ENCODE measurements around the gene ARFRP1. TPM values are rescaled to one million over a fixed set of nuclear protein-coding genes. Genes with fewer than 3 reads are reported as not detected.
A peak's percentile ranks its signal among the peaks of the same experiment; 100 is the strongest.

Gene ARFRP1
- total and polyA plus RNA-seq, 2 of the 4 experiments (the other 2 are of a cell fraction), result 25.3 to 36.6 TPM

GRCh38 chr20:63680857-63681608, 26.7 kb downstream of the ARFRP1 start (continued):
- TF ChIP-seq SMC3 (IDR thresholded peaks at IDR 0.05; ENCODE audit: low read depth, low read length), result no peak

GRCh38 chr20:63680427-63680826, 27.3 kb downstream of the ARFRP1 start:
- Histone ChIP-seq H4K91ac (ENCODE audit: insufficient read depth, low read depth, low read length) (no peak overlapping the region), H3K18ac (ENCODE audit: low read depth, low read length) (no peak overlapping the region), H3K4me3 (ENCODE audit: insufficient read depth, low read depth, low read length) (no peak overlapping the region), H3K9ac (ENCODE audit: low read depth, low read length) (no peak overlapping the region), H2AK9ac (replicated peaks; ENCODE audit: low read depth, low read length, poor library complexity) (peak overlapping the region; percentile 77), H2BK5ac (ENCODE audit: low read depth, low read length, poor library complexity, severe bottlenecking) (no peak overlapping the region), H3K27me3 (ENCODE audit: control insufficient read depth, insufficient read depth, low read length) (no peaks in the 10 kb centered on the region), H3K4me1 (ENCODE audit: control insufficient read depth, insufficient read depth, low read length) (peaks cover 16% of the 10 kb centered on the region), H4K20me1 (ENCODE audit: insufficient read depth, low read length) (no peaks in the 10 kb centered on the region), H2AFZ (replicated peaks; ENCODE audit: low read length, poor library complexity) (no peak overlapping the region), H3K4ac (ENCODE audit: low read depth, low read length) (no peak overlapping the region), H3K4me2 (ENCODE audit: low read depth, low read length) (no peak overlapping the region), H3K14ac (replicated peaks; ENCODE audit: low read depth, low read length) (no peak overlapping the region), H3K9me3 (ENCODE audit: control insufficient read depth, insufficient read depth, low read length) (no peaks in the 10 kb centered on the region), H3K23ac (ENCODE audit: low read depth, low read length) (no peak overlapping the region), H3K27ac (ENCODE audit: insufficient read depth, low read length) (no peak overlapping the region), H3K36me3 (ENCODE audit: control insufficient read depth, insufficient read depth, low read length) (peaks cover 32% of the 10 kb centered on the region), H2AK5ac (ENCODE audit: low read depth, low read length) (peak overlapping the region; percentile 13; the same call in 1 of the 2 replicates), H2BK20ac (ENCODE audit: low read depth, low read length) (no peak overlapping the region), H2BK15ac (ENCODE audit: low read depth, low read length) (no peak overlapping the region), H3K9me1 (ENCODE audit: insufficient read depth, low read length) (peaks cover 13% of the 10 kb centered on the region), H3K79me1 (ENCODE audit: low read depth in 1 of 2, low read length in 2 of 2) (peaks cover 10 to 33% of the 10 kb centered on the region in 2 experiments; a peak in 3 of 4 replicates), H2BK120ac (ENCODE audit: low read depth, low read length) (no peak overlapping the region), H4K5ac (ENCODE audit: low read depth, low read length) (no peak overlapping the region), H4K8ac (ENCODE audit: low read depth in 2 of 2, low read length in 2 of 2) (no peak overlapping the region), H3K56ac (ENCODE audit: extremely low read depth, insufficient read depth, low read length) (no peak overlapping the region)
- no peak for ATAC-seq (ENCODE audit: low read depth)
- POLR2A ChIA-PET (ENCODE audit: unreplicated experiment), result no interaction called here
- no TSS peak for BruUV-seq (replicated peaks)
- CTCF ChIA-PET, result no interaction called here
- TF ChIP-seq MAZ (IDR thresholded peaks at IDR 0.05; ENCODE audit: borderline replicate concordance, low read depth, low read length) (no peak), RCOR1 (IDR thresholded peaks at IDR 0.05; ENCODE audit: insufficient replicate concordance, low read length) (no peak), USF2 (IDR thresholded peaks at IDR 0.05; ENCODE audit: low read depth, low read length) (no peak), ELK1 (IDR thresholded peaks at IDR 0.05; ENCODE audit: borderline replicate concordance, low read depth, low read length) (no peak), SMC3 (IDR thresholded peaks at IDR 0.05; ENCODE audit: low read depth, low read length) (no peak), CHD1 (IDR thresholded peaks at IDR 0.05; ENCODE audit: low read depth, low read length) (no peak)
- dilution Hi-C loops (cut with HindIII; ENCODE audit: low sequenced_read_pairs, unreplicated experiment), result no loop called here
- DNase-seq, result no peak
- intact Hi-C loops (cut with micrococcal nuclease), result no loop called here
- in situ Hi-C loops (cut with MboI; ENCODE audit: low sequenced_read_pairs), result no loop called here
- 100% methylated on average over 4 of the region's 13 CpGs; no CpG with 5 or more reads in 1 of the 2 experiments for WGBS, 2 experiments (ENCODE audit: extremely low coverage in 2 of 2, insufficient read length in 1 of 2)
